ENCODE measurements around the gene MUTYH.
"Not testable (repeated sequence)": the region's sequence is repeated elsewhere in the genome, so short reads cannot be mapped to it uniquely, and the experiment has no call there.

MUTYH gene

DNA sequence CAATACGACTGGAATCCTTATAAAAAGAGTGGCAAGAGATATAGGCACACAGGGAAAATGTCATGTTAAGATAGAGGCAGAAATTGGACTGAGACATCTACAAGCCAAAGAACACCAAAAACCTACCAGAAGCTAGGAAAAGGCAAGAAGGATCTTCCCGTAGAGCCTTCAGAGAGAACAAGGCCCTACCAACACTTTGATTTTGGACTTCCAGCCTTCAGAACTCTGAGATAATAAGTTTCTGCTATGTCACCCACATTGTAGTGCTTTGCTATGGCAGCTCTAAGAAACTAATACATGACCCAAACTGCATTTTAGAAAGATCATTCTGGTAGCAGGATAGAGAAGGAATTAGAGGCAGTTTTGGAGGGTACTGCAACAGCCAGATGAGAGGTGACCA lies 24.1 kb upstream of the MUTYH start:
- Histone ChIP-seq H3K4me3 (no peak overlapping the region), H3K4me1 (peaks cover 17% of the 10 kb centered on the region), H3K9me3 (no peaks in the 10 kb centered on the region), H3K27me3 (ENCODE audit: low read depth) (no peaks in the 10 kb centered on the region), H3K36me3 (replicated peaks) (no peaks in the 10 kb centered on the region)
- no peak for DNase-seq (ENCODE audit: low spot score in 2 of 2)
- in situ Hi-C loops (cut with MboI; ENCODE audit: low sequenced_read_pairs), result no loop called here

DNA sequence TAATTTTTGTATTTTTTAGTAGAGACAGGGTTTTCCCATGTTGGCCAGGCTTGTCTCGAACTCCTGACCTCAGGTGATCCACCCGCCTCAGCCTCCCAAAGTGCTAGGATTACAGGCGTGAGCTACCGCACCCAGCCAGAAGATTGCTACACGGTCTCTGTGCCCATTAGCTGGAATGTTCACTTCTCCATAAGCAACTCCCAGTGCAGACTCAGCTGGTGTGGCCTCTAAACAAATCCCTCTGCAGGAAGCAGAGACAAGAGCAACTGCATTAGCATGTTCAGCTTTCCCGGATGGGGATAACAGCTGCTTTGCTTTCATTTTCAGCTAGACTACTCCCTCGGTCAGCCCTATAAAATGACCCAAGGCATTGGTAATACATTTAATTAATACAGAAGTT lies 20.7 kb upstream of the MUTYH start:
- H3K9me3 ChIP-seq; H3K36me3 ChIP-seq (replicated peaks); in situ Hi-C loops (cut with MboI; ENCODE audit: low sequenced_read_pairs); H3K27me3 ChIP-seq (ENCODE audit: low read depth); H3K4me3 ChIP-seq: not testable (repeated sequence)
- peaks cover 17% of the 10 kb centered on the region for H3K4me1 ChIP-seq
- DNase-seq (ENCODE audit: low spot score in 2 of 2), result peak; percentile 55 to 59

GRCh38 chr1:45359882-45360513 lies 19.8 kb upstream of the MUTYH start:
- H3K27me3 ChIP-seq (ENCODE audit: low read depth), result no peaks in the 10 kb centered on the region
- peak; percentile 65 to 72 for DNase-seq (ENCODE audit: low spot score in 2 of 2)
- peaks cover 17% of the 10 kb centered on the region for H3K4me1 ChIP-seq
- no peaks in the 10 kb centered on the region for H3K9me3 ChIP-seq
- in situ Hi-C loops (cut with MboI; ENCODE audit: low sequenced_read_pairs), result loop anchor here (10.0 kb wide), 1 partner anchor 205 kb away; no protein-coding TSS in a partner anchor
- H3K4me3 ChIP-seq, result no peak overlapping the region
- H3K36me3 ChIP-seq (replicated peaks), result no peaks in the 10 kb centered on the region

- in situ Hi-C loops (cut with MboI; ENCODE audit: low sequenced_read_pairs), result loop anchor here (10.0 kb wide), 1 partner anchor 209 kb away; no protein-coding TSS in a partner anchor
Measured at GRCh38 chr1:45356186-45356585, 15.9 kb upstream of the MUTYH start.

DNA sequence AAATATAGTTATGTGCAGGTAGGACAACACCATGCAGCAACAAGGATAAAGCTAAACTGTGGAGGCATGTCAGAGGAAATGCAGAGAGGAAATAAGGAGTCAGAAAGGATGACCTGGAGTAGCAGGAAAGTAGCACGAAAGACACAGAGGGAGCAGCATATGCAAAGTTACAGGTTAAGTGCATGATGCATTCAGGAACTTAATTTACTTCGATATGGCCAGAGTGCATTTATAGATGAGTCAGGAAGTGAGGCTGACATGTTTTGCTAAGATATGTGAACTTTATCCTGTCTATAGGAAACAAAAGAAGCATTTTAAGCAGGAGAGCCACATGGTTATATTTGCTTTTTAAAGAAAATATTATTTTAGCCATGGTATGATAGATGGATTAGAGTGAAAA lies 15.4 kb upstream of the MUTYH start:
- Histone ChIP-seq H3K9me3 (no peaks in the 10 kb centered on the region), H3K27me3 (ENCODE audit: low read depth) (no peaks in the 10 kb centered on the region), H3K4me1 (peaks cover 9% of the 10 kb centered on the region), H3K4me3 (no peak overlapping the region), H3K36me3 (replicated peaks) (no peaks in the 10 kb centered on the region)
- in situ Hi-C loops (cut with MboI; ENCODE audit: low sequenced_read_pairs), result loop anchor here (10.0 kb wide), 1 partner anchor 209 kb away; no protein-coding TSS in a partner anchor
- no peak for DNase-seq (ENCODE audit: low spot score in 2 of 2)

More at GRCh38 chr1:45356186-45356585, 15.9 kb upstream of the MUTYH start:
- no peak for DNase-seq (ENCODE audit: low spot score in 2 of 2)
- Histone ChIP-seq H3K36me3 (replicated peaks) (no peaks in the 10 kb centered on the region), H3K27me3 (ENCODE audit: low read depth) (no peaks in the 10 kb centered on the region), H3K4me3 (no peak overlapping the region), H3K4me1 (peaks cover 14% of the 10 kb centered on the region), H3K9me3 (no peaks in the 10 kb centered on the region)

GRCh38 chr1:45354838-45355237 lies 14.6 kb upstream of the MUTYH start:
- Histone ChIP-seq H3K4me3 (no peak overlapping the region), H3K9me3 (no peaks in the 10 kb centered on the region), H3K27me3 (ENCODE audit: low read depth) (no peaks in the 10 kb centered on the region), H3K36me3 (replicated peaks) (no peaks in the 10 kb centered on the region), H3K4me1 (peaks cover under 1% of the 10 kb centered on the region)
- in situ Hi-C loops (cut with MboI; ENCODE audit: low sequenced_read_pairs), result loop anchor here (10.0 kb wide), 1 partner anchor 210 kb away; no protein-coding TSS in a partner anchor
- DNase-seq (ENCODE audit: low spot score in 2 of 2), result no peak

- in situ Hi-C loops (cut with MboI; ENCODE audit: low sequenced_read_pairs), result loop anchor here (10.0 kb wide), 1 partner anchor 211 kb away; no protein-coding TSS in a partner anchor
- Histone ChIP-seq H3K27me3 (ENCODE audit: low read depth) (no peaks in the 10 kb centered on the region), H3K36me3 (replicated peaks) (no peaks in the 10 kb centered on the region), H3K9me3 (no peaks in the 10 kb centered on the region), H3K4me3 (no peak overlapping the region), H3K4me1 (no peaks in the 10 kb centered on the region)
- DNase-seq (ENCODE audit: low spot score in 2 of 2), result no peak
Measured at GRCh38 chr1:45353685-45354084, 13.4 kb upstream of the MUTYH start.

DNA sequence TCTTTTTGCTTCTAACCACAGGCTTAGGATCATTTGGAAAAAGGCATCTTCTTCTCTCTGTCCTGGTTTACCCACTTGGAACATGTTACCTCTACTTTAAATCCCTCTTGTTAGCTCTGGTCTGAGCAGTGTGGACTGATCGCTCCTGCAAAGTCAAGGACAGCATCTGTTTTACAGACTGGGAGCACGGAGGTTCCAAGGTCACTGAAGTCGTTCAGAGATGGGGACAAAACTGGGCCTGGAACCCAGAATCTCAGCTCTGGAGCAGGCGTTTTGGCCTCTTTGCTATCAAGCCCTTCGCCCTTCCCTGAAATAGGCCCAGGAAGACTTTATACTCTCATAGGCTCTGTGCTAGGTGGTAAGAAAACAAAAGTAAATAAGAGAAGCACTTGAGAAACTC lies 11.3 kb upstream of the MUTYH start:
- Histone ChIP-seq H3K4me3 (no peak overlapping the region), H3K27me3 (ENCODE audit: low read depth) (no peaks in the 10 kb centered on the region), H3K36me3 (replicated peaks) (no peaks in the 10 kb centered on the region), H3K9me3 (no peaks in the 10 kb centered on the region), H3K4me1 (no peaks in the 10 kb centered on the region)
- no peak for DNase-seq (ENCODE audit: low spot score in 2 of 2)
- in situ Hi-C loops (cut with MboI; ENCODE audit: low sequenced_read_pairs), result loop anchor here (10.0 kb wide), 1 partner anchor 213 kb away; no protein-coding TSS in a partner anchor

DNA sequence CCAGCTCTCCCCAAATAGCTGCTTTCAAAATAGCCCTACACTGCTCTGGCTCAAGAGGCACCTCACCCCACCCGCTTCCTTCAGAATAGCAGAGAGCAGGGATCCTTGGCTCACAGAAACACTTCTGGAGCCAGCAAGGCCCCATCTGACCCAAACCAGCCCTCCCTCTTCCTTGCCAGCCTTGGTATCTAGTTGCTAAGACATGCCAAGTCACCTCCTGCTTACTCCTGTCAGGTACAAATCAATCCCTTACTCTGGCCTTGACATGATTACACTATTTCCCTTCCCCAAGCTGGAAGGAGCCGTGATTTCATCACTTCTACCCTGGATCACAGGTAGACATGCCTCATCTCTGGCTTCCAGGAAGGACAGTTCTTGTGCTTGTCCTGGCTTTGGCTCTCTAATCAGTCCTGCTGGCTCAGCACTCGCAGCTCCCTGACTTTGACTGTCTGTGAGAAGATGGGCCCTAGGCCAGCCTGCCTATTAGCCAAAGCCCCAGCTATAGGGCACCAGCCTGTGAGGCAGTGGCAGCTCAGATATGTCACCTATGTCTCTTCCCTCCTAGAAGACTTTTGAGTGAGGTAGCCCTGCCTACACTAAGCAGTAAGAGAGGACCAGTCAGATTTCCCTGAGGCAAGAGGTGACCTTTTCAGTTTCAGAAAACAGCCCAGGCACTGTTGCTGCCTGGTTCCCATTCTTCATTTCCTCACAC lies 8.9 kb upstream of the MUTYH start:
- DNase-seq (ENCODE audit: low spot score in 2 of 2), result no peak
- Histone ChIP-seq H3K4me1 (no peaks in the 10 kb centered on the region), H3K27me3 (ENCODE audit: low read depth) (no peaks in the 10 kb centered on the region), H3K36me3 (replicated peaks) (peaks cover 13% of the 10 kb centered on the region), H3K4me3 (no peak overlapping the region), H3K9me3 (no peaks in the 10 kb centered on the region)
- in situ Hi-C loops (cut with MboI; ENCODE audit: low sequenced_read_pairs), result loop anchor here (5.0 kb wide), 1 partner anchor 143 kb away; the partner anchor contains the start of gene TESK2

- Histone ChIP-seq H3K36me3 (replicated peaks) (peaks cover 18% of the 10 kb centered on the region), H3K9me3 (no peaks in the 10 kb centered on the region), H3K4me1 (no peaks in the 10 kb centered on the region), H3K27me3 (ENCODE audit: low read depth) (no peaks in the 10 kb centered on the region), H3K4me3 (no peak overlapping the region)
- DNase-seq (ENCODE audit: low spot score in 2 of 2), result no peak
- in situ Hi-C loops (cut with MboI; ENCODE audit: low sequenced_read_pairs), result loop anchor here (5.0 kb wide), 1 partner anchor 144 kb away; the partner anchor contains the start of gene TESK2
Measured at GRCh38 chr1:45348609-45348965, 8.3 kb upstream of the MUTYH start.

DNA sequence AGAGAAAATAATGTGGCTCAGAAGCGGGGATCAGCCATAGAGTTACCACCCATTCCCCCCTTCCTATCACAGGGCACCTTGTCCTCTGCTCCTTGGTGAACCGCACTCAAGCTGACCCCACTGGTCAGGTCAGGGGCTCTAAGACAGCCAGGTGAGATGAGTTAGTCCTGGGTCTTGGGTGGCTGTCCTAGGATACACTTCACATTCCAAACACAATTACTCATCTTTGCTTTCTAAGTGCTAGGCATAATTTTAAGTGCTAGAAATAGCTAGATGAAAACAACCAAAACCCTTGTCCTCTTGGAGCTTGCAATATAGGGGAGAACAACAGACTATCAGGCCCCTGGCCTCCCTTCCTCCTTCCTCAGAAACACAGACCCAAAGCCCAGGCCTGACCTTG lies 7.8 kb upstream of the MUTYH start:
- H3K4me1 ChIP-seq, result no peaks in the 10 kb centered on the region
- no peak for DNase-seq (ENCODE audit: low spot score in 2 of 2)
- in situ Hi-C loops (cut with MboI; ENCODE audit: low sequenced_read_pairs), result loop anchor here (5.0 kb wide), 1 partner anchor 144 kb away; the partner anchor contains the start of gene TESK2
- H3K27me3 ChIP-seq (ENCODE audit: low read depth), result no peaks in the 10 kb centered on the region
- H3K36me3 ChIP-seq (replicated peaks), result peaks cover 24% of the 10 kb centered on the region
- no peaks in the 10 kb centered on the region for H3K9me3 ChIP-seq
- H3K4me3 ChIP-seq, result no peak overlapping the region

- in situ Hi-C loops (cut with MboI; ENCODE audit: low sequenced_read_pairs), result loop anchor here (5.0 kb wide), 1 partner anchor 146 kb away; the partner anchor contains the start of gene TESK2
- H3K4me3 ChIP-seq, result no peak overlapping the region
- peaks cover 38% of the 10 kb centered on the region for H3K36me3 ChIP-seq (replicated peaks)
- no peaks in the 10 kb centered on the region for H3K9me3 ChIP-seq
- no peak for DNase-seq (ENCODE audit: low spot score in 2 of 2)
- no peaks in the 10 kb centered on the region for H3K27me3 ChIP-seq (ENCODE audit: low read depth)
- H3K4me1 ChIP-seq, result no peaks in the 10 kb centered on the region
Measured at GRCh38 chr1:45346473-45346872, 6.2 kb upstream of the MUTYH start.

DNA sequence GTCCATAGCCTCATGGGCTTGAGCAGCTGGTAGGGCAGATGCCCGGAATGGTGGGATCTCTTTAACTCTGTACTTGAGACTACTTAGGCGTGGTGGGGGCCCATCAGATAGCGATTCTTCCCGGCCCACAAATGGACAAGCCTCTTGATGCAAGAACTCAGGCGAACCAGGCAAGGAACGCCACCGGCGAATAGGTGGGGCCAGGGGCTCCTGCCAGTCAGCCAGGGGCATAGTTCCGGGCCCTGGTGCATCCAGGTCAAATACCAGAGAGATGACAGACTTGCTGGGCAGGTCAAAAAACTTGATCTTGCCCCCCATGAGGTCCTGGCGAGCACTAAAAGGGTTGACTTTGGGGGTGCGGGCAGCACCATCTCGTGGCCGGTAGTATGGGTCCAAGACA lies 4.8 kb upstream of the MUTYH start:
- no peaks in the 10 kb centered on the region for H3K27me3 ChIP-seq (ENCODE audit: low read depth)
- in situ Hi-C loops (cut with MboI; ENCODE audit: low sequenced_read_pairs), result loop anchor here (5.0 kb wide), 1 partner anchor 147 kb away; the partner anchor contains the start of gene TESK2
- DNase-seq (ENCODE audit: low spot score in 2 of 2), result no peak
- no peak overlapping the region for H3K4me3 ChIP-seq
- H3K36me3 ChIP-seq (replicated peaks), result peaks cover 38% of the 10 kb centered on the region
- peaks cover 9% of the 10 kb centered on the region for H3K4me1 ChIP-seq
- H3K9me3 ChIP-seq, result no peaks in the 10 kb centered on the region

DNA sequence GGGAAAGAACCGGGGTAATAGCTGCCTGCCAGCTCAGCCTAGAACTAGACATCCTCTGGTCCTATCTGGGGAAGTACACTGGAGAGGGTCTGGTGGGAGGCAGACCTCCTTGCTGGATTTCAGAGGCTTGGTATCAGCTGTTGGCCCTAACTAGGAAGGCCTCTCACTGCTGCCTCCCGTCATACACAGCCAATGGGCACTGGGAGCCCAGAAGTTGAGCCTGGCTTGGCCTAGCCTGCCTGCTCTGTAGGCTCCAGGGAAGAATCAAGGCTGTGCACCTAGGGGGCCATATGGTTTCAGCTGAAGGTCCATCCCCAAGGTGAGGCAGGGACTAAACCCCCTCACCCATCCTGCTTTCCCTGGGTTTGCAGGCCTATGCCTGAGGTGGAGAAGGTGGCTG lies 4.3 kb upstream of the MUTYH start:
- Histone ChIP-seq H3K36me3 (replicated peaks) (peaks cover 38% of the 10 kb centered on the region), H3K4me1 (peaks cover 9% of the 10 kb centered on the region), H3K4me3 (no peak overlapping the region), H3K9me3 (no peaks in the 10 kb centered on the region), H3K27me3 (ENCODE audit: low read depth) (no peaks in the 10 kb centered on the region)
- DNase-seq (ENCODE audit: low spot score in 2 of 2), result no peak
- in situ Hi-C loops (cut with MboI; ENCODE audit: low sequenced_read_pairs), result no loop called here
